Fibroblast of skin of scalp (primary cell): ENCODE data around the gene HPCAL4. TPM values are rescaled to one million over a fixed set of nuclear protein-coding genes. Genes with fewer than 3 reads are reported as not detected.

Experiments used
- DNase-seq: peaks from one replicate; pipeline ENCODE4 v3.0.0-alpha.2; 2013
- polyA plus RNA-seq, 2 experiments: library from polyadenylated mRNA; unstranded; fragments of 120-200 nt; gene quantifications; one replicate each; pipeline ENCODE4 v1.2.1, GENCODE V29; 2013; ENCODE audit not compliant: insufficient read length in 2 of 2

HPCAL4 gene
- not detected for polyA plus RNA-seq (2013, experiment 1 of 2; ENCODE audit: insufficient read length)
- 0.26 TPM for polyA plus RNA-seq (2013, experiment 2 of 2; ENCODE audit: insufficient read length)

GRCh38 chr1:39691383-39692151 lies at the start of gene HPCAL4:
HPCAL4 (minus strand) TSS chr1:39691433; CDS start chr1:39684603, 6,830 bp downstream.
- peak; percentile 69 for DNase-seq

- DNase-seq = peak; percentile 92
Measured at GRCh38 chr1:39738622-39739366, 47.6 kb upstream of the HPCAL4 start, which contains the start of gene PPIE. PPIE (plus strand) TSS chr1:39738882; CDS start chr1:39738901, 19 bp downstream.

DNA sequence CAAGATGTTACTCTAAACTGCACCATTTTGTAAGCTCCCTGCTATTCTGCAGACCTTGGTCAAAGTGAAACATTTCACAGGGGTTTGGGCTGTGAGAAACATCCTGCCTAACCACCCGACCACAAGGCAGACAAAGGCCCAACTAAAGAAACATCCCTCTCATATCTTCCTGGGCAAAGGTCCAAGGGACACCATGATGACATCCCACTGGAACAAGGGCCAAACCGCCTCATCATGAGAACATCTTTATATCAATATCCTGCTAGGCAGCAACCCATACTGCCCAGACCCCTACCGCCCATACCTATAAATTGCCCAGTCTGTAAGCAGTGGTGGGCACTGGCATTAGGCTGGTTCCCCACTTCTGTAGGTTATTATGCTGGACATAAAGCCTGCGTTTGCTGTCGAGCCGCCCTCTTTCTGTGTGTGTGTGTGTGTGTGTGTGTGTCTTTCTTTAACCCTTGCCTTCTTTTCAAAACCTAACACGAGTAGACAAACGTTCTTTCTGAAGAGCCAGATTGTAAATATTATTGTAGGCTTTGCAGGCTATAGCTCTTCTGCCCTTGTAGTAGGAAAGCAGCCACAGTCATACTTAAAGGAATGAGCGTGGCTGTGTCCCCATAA lies 46.4 kb upstream of the HPCAL4 start:
- peak; percentile 86 for DNase-seq

DNA sequence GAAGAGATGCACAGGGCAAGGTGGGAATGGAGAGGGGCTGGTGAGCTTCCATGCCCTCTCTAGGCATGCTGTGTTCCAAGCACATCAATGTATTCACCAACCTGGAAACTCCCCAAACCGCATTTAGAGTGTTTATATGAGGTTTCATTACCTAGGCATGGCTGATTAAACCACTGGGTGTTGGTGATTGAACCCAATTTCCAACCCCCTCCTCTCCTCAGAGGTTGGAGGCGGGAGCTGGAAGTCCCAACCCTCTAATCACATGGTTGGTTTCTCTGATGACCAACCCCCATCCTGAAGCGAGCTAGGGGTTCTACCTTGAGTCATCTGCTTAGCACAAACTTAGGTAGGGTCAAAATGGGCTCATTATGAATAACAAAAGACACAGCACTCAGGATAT lies 44.5 kb upstream of the HPCAL4 start:
- DNase-seq = no peak

- DNase-seq = no peak
Measured at GRCh38 chr1:39733161-39733560, 41.9 kb upstream of the HPCAL4 start.

DNA sequence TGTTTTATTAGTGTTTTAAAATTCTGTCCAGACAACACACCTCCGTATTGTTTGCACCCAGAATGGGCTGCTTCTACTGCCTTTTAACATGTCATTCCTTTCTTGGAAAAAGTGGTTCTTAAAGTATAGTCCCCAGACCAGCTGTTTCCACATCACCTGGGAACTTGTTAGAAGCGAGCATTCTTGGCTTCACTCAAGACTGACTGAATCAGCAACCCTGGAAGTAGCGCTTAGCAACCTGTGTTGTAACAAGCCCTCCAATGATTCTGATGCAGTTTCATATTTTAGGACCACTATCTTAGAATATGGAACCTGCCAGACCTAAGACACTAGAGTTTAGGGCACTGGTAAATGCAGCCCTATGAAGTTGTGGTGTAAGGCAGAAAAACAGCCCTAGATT lies 41.5 kb upstream of the HPCAL4 start:
- no peak for DNase-seq

DNA sequence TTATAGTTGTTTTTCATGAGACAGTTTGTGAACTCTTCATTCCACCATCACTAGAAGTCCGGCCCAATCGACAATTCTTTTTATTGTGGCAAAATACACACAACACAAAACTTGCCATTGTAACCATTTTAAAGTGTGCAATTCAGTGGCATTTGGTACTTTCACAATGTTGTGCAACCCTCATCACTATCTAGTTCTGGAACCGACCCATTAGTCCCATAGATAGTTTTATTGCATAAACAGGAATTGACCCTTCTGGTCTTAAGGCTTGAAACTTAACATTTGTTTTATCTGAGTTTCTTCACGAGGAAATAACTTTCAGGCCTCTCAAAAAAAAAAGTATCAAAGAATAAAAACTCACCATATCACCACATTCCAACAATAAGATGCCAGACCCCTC lies 38.6 kb upstream of the HPCAL4 start:
- DNase-seq = no peak

DNA sequence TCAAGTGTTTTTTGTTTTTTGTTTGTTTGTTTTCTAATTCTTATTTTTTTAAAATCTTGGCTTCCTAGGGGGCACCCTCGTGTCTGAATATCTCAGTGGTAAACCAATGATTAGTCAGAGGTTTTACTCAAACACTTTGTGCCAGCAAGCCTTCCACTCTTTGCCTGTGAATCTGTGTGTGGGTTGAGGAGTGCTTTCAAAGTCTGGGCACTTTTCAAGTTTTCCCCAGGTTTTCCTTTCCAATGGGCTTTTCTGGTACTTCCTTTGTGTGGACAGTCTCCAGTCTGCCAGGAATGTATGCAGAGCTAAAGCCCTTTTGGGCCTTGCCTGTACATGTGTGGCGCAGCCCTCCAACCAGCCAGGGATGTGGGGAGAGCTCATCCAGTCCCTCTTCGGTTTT lies 37.8 kb upstream of the HPCAL4 start:
- DNase-seq = no peak

GRCh38 chr1:39727932-39728317 lies 36.7 kb upstream of the HPCAL4 start:
- DNase-seq = no peak

GRCh38 chr1:39727221-39727931 lies 36.1 kb upstream of the HPCAL4 start:
- no peak for DNase-seq

DNA sequence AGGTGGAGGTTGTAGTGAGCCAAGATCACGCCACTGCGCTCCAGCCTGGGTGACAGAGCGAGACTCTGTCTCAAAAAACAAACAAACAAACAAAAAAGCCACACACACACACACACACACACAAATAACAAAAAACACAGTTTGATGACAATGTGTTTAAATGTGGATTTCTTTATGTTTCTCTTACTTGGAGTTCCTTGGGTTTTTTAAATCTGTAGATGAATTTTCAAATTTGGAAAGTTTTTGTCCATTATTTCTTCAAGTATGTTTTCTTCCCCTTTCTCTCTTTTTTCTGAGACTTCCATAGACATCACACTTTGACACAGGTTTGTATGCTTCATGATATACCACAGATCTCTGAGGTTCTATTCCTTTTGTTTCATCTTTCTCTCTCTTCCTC lies 35.4 kb upstream of the HPCAL4 start:
- DNase-seq = no peak

- no peak for DNase-seq
Measured at GRCh38 chr1:39722495-39722894, 31.3 kb upstream of the HPCAL4 start.

- DNase-seq = no peak
Measured at GRCh38 chr1:39721664-39722063, 30.4 kb upstream of the HPCAL4 start.

DNA sequence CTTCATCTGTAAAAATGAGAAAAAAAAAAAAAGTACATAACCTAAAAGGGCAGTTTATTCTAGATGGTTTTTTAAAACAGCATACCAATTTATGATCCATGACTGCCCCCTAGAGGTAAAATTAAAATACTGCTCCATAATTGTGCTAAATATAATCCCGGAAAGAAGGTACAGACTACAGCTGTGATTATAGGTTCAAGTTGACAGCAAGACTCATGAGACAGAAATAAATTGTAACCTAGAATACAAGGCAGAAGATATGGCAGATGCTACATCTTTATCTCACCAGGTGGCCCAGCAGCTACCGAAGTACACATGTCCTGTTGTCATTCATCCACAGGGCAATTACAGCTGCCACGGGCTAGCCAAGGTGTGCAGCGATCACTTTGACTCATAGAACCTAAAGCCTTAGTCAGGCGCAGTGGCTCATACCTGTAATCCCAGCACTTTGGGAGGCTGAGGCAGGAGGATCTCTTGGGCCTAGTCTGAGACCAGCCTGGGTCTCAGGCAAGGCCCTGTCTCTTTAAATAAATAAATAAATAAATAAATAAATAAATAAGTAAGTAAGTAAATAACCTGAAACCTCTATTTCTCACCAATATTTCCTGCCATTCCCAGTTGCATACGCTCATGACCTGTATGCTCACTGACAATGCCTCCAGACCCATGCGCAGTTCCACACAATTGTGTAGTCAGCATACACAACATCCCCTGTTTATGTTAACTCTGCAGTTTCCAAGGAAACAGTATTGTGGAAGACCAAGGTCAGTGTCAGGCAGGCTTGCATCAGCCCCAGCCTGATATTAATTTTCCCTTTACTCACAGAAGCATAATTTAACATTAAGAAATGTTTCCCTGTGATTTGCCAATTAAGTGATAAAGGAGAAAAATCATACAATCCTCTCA lies 29.1 kb upstream of the HPCAL4 start:
- DNase-seq = peak; percentile 68

- no peak for DNase-seq
Measured at GRCh38 chr1:39717809-39718208, 26.6 kb upstream of the HPCAL4 start.

- no peak for DNase-seq
Measured at GRCh38 chr1:39713557-39713956, 22.3 kb upstream of the HPCAL4 start.

DNA sequence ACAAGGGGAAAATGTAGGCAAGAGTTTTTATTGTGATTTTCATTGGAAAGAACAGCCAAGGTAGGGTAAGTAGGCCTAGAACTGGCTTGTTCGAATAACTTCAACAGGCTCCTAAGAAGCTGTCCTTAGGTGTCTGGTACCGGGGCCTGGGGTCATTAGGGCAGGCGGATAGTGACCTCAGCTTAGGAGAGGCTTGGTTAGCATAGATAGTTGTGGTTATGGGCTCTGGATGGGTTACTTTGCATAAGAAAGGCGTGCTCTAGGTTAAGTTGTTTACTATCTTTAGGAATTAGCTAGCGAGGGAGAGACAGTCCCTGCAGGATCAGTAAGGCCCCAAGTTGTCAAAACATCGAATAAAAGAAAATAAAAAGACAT lies 20.7 kb upstream of the HPCAL4 start:
- DNase-seq = no peak

GRCh38 chr1:39711104-39711965 lies 20.1 kb upstream of the HPCAL4 start:
- DNase-seq = peak; percentile 16

DNA sequence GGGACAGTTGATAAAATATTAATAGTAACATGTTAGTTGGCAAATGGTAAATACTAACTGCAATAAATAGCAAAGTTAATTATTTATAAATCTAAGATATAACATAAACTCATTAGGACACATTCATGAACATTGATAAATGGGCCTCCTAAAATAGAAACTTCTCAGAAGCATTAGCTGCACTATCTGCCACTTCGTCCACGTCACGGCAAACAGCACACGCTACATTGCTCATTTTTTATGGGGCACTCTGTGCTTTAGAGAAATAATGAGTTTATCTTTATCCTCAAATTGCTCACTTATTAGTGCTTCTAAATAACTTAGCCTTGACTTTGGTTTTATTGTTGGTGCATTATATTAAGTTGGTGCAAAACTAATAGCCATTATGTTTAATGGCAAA lies 16.3 kb upstream of the HPCAL4 start:
- DNase-seq = no peak

- no peak for DNase-seq
Measured at GRCh38 chr1:39704757-39705156, 13.5 kb upstream of the HPCAL4 start.

- peak; percentile 42 for DNase-seq
Measured at GRCh38 chr1:39701049-39701439, 9.8 kb upstream of the HPCAL4 start.
